ENCODE measurements around the gene ARID5B.

The ARID5B gene

DNA sequence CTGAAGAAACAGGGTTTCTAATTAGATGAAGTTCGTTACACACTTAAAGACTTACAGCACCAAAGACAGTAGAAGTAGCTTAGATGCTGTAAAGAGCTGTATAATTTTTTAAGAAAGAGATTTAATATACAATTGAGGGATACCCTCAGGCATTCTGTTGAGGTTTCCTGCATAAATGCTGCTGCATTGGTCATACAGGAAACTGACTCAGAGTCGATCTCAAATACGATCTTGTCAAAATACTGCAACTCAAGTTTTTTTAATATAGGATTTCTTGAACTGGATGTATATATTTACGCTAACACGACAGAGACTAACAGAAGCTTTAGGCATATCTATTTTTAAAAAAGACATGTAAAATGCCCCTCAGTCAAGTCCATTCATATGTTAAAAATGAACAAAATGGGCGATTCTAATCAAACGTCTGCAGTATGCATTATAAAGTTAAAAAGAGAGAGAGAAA, 2.4 kb upstream of the ARID5B start:
- Histone ChIP-seq H3K27ac (ENCODE audit: low read length) (no peak overlapping the region), H3K36me3 (ENCODE audit: control insufficient read depth in 2 of 2, insufficient read depth in 2 of 2, low read length in 2 of 2) (no peaks in the 10 kb centered on the region), H3K4me1 (ENCODE audit: control insufficient read depth, insufficient read depth, low read length) (peaks cover 18% of the 10 kb centered on the region), H3K27me3 (ENCODE audit: control insufficient read depth in 1 of 2, insufficient read depth in 2 of 2, low read length in 2 of 2) (no peaks in the 10 kb centered on the region), H3K9me3 (ENCODE audit: control insufficient read depth in 2 of 2, low read length in 2 of 2) (no peaks in the 10 kb centered on the region), H3K9ac (ENCODE audit: low read length in 2 of 2) (no peak overlapping the region), H3K4me3 (ENCODE audit: low read length in 2 of 2) (no peak overlapping the region)

GRCh38 chr10:61899663-61899996, 1.9 kb upstream of the ARID5B start:
- Histone ChIP-seq H3K27me3 (ENCODE audit: control insufficient read depth in 1 of 2, insufficient read depth in 2 of 2, low read length in 2 of 2) (no peaks in the 10 kb centered on the region), H3K4me3 (ENCODE audit: low read length in 2 of 2) (peak overlapping the region; percentile 92 to 95), H3K36me3 (ENCODE audit: control insufficient read depth in 2 of 2, insufficient read depth in 2 of 2, low read length in 2 of 2) (no peaks in the 10 kb centered on the region), H3K27ac (ENCODE audit: low read length) (no peak overlapping the region), H3K4me1 (ENCODE audit: control insufficient read depth, insufficient read depth, low read length) (peaks cover 20% of the 10 kb centered on the region), H3K9ac (ENCODE audit: low read length in 2 of 2) (peak overlapping the region; percentile 17 to 60), H3K9me3 (ENCODE audit: control insufficient read depth in 2 of 2, low read length in 2 of 2) (no peaks in the 10 kb centered on the region)

DNA sequence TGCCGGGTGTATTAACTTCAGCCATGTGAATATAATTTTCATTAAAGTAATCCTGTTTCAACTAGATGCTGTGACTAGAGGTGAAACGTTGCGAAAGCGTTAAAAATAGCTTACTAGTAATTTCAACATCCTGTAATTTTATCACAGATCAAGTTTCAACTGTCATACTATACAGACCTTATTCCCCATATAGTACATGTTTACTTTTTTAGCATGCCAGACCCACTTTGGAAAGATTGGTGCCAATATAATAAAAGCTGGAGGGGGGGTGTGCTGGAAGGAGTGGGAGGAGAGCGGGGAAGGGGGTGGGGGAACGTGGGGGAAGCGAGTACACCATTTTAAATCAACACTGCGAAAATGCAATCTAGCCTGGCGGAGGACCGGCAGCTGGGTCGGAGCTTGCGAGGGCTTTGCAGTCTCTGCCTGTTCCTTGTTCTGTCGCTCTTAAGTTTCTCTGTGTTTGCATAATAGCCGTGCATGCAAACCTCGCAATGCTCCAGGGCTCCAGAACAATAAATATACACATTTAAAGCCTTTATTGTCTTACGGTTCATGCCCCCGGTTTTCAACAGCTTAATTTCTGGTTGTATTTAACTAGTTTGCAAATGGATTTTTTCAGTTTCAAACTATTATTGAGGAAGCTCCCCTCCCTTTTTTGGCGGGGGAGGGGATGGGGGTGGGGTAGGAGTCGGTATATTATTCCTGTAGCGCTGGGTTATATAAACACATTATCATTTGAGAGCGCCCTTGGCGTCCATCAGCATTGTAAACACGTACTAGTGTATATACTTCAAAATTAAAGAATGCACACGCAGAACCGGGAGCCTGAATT, 1.3 kb upstream of the ARID5B start:
- peak overlapping the region; percentile 92 to 95 for H3K4me3 ChIP-seq (ENCODE audit: low read length in 2 of 2)
- peak overlapping the region; percentile 17 to 60 for H3K9ac ChIP-seq (ENCODE audit: low read length in 2 of 2)
- peaks cover 20% of the 10 kb centered on the region for H3K4me1 ChIP-seq (ENCODE audit: control insufficient read depth, insufficient read depth, low read length)
- H3K36me3 ChIP-seq (ENCODE audit: control insufficient read depth in 2 of 2, insufficient read depth in 2 of 2, low read length in 2 of 2), result no peaks in the 10 kb centered on the region
- H3K27ac ChIP-seq (ENCODE audit: low read length), result peak overlapping the region; percentile 18
- H3K27me3 ChIP-seq (ENCODE audit: control insufficient read depth in 1 of 2, insufficient read depth in 2 of 2, low read length in 2 of 2), result no peaks in the 10 kb centered on the region
- no peaks in the 10 kb centered on the region for H3K9me3 ChIP-seq (ENCODE audit: control insufficient read depth in 2 of 2, low read length in 2 of 2)

DNA sequence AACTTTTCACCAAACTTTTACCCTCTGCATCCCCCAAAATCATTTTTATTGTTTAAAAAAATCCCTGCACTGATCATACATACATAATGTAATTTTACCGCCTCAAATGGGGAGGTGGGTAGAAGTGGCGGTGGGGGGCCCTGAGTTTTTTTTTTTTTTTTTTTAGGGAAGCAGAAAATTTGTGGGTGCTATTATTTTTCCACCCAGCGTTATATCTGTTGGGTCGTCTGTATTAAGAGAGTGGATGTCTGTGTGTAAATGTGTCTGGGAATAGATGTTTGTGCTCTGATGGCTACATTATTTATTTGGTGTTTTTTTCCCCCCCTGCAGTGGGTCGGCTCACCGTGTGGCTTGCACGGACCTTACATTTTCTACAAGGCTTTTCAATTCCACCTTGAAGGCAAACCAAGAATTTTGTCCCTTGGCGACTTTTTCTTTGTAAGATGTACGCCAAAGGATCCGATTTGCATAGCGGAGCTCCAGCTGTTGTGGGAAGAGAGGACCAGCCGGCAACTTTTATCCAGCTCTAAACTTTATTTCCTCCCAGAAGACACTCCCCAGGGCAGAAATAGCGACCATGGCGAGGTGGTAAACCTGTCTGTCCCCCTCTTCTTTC, 438 bp downstream of the ARID5B start:
- H3K9me3 ChIP-seq (ENCODE audit: control insufficient read depth in 2 of 2, low read length in 2 of 2), result no peaks in the 10 kb centered on the region
- H3K9ac ChIP-seq (ENCODE audit: low read length in 2 of 2), result peak overlapping the region; percentile 71 to 91

GRCh38 chr10:61902445-61903220, 1.1 kb downstream of the ARID5B start:
- Histone ChIP-seq H3K4me3 (ENCODE audit: low read length in 2 of 2) (peak overlapping the region; percentile 92 to 95), H3K9ac (ENCODE audit: low read length in 2 of 2) (peak overlapping the region; percentile 71 to 91), H3K36me3 (ENCODE audit: control insufficient read depth in 2 of 2, insufficient read depth in 2 of 2, low read length in 2 of 2) (no peaks in the 10 kb centered on the region), H3K27ac (ENCODE audit: low read length) (peak overlapping the region; percentile 67), H3K27me3 (ENCODE audit: control insufficient read depth in 1 of 2, insufficient read depth in 2 of 2, low read length in 2 of 2) (no peaks in the 10 kb centered on the region), H3K4me1 (ENCODE audit: control insufficient read depth, insufficient read depth, low read length) (peaks cover 13% of the 10 kb centered on the region), H3K9me3 (ENCODE audit: control insufficient read depth in 2 of 2, low read length in 2 of 2) (no peaks in the 10 kb centered on the region)

More for the DNA sequence above, 438 bp downstream of the ARID5B start:
- Histone ChIP-seq H3K36me3 (ENCODE audit: control insufficient read depth in 2 of 2, insufficient read depth in 2 of 2, low read length in 2 of 2) (no peaks in the 10 kb centered on the region), H3K27me3 (ENCODE audit: control insufficient read depth in 1 of 2, insufficient read depth in 2 of 2, low read length in 2 of 2) (no peaks in the 10 kb centered on the region), H3K4me1 (ENCODE audit: control insufficient read depth, insufficient read depth, low read length) (peaks cover 19% of the 10 kb centered on the region), H3K27ac (ENCODE audit: low read length) (peak overlapping the region; percentile 67), H3K4me3 (ENCODE audit: low read length in 2 of 2) (peak overlapping the region; percentile 92 to 95)

- Histone ChIP-seq H3K27ac (ENCODE audit: low read length) (peak overlapping the region; percentile 87), H3K9ac (ENCODE audit: low read length in 2 of 2) (peak overlapping the region; percentile 91 to 93), H3K27me3 (ENCODE audit: control insufficient read depth in 1 of 2, insufficient read depth in 2 of 2, low read length in 2 of 2) (no peaks in the 10 kb centered on the region), H3K9me3 (ENCODE audit: control insufficient read depth in 2 of 2, low read length in 2 of 2) (no peaks in the 10 kb centered on the region), H3K36me3 (ENCODE audit: control insufficient read depth in 2 of 2, insufficient read depth in 2 of 2, low read length in 2 of 2) (no peaks in the 10 kb centered on the region), H3K4me3 (ENCODE audit: low read length in 2 of 2) (peak overlapping the region; percentile 92 to 95), H3K4me1 (ENCODE audit: control insufficient read depth, insufficient read depth, low read length) (peaks cover 9% of the 10 kb centered on the region)
These were observed 1.9 kb downstream of the ARID5B start for GRCh38 chr10:61903221-61903927.

DNA sequence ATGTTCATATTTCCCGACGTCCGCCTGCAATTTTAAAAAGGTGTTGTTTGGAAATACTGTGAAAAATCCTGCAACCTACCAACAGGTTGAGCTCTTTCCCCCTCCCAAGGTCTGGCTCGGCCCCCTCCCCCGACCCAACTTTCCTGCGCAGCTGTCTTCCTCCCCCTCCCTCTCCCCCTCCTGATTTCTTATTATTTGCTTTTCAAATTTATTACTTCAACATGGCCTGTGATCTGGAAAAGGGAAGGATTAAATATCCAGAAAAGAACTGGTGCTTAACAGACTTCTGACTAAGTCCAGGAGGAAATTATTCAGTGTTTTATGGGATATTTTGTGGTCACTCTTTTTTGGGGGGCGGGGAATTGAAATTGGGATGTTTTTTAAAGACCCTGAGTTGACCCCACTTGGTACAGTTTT, 2.4 kb downstream of the ARID5B start:
- H3K9ac ChIP-seq (ENCODE audit: low read length in 2 of 2), result peak overlapping the region in 1 of 2 donors; percentile 91
- H3K9me3 ChIP-seq (ENCODE audit: control insufficient read depth in 2 of 2, low read length in 2 of 2), result no peaks in the 10 kb centered on the region
- peak overlapping the region; percentile 87 for H3K27ac ChIP-seq (ENCODE audit: low read length)
- H3K27me3 ChIP-seq (ENCODE audit: control insufficient read depth in 1 of 2, insufficient read depth in 2 of 2, low read length in 2 of 2), result no peaks in the 10 kb centered on the region
- peaks cover 9% of the 10 kb centered on the region for H3K4me1 ChIP-seq (ENCODE audit: control insufficient read depth, insufficient read depth, low read length)
- peak overlapping the region; percentile 92 to 95 for H3K4me3 ChIP-seq (ENCODE audit: low read length in 2 of 2)
- H3K36me3 ChIP-seq (ENCODE audit: control insufficient read depth in 2 of 2, insufficient read depth in 2 of 2, low read length in 2 of 2), result no peaks in the 10 kb centered on the region

GRCh38 chr10:61904733-61905725, 3.5 kb downstream of the ARID5B start:
- Histone ChIP-seq H3K27ac (ENCODE audit: low read length) (no peak overlapping the region), H3K27me3 (ENCODE audit: control insufficient read depth in 1 of 2, insufficient read depth in 2 of 2, low read length in 2 of 2) (no peaks in the 10 kb centered on the region), H3K9me3 (ENCODE audit: control insufficient read depth in 2 of 2, low read length in 2 of 2) (no peaks in the 10 kb centered on the region), H3K9ac (ENCODE audit: low read length in 2 of 2) (no peak overlapping the region), H3K4me3 (ENCODE audit: low read length in 2 of 2) (no peak overlapping the region), H3K4me1 (ENCODE audit: control insufficient read depth, insufficient read depth, low read length) (peaks cover 5% of the 10 kb centered on the region), H3K36me3 (ENCODE audit: control insufficient read depth in 2 of 2, insufficient read depth in 2 of 2, low read length in 2 of 2) (no peaks in the 10 kb centered on the region)

DNA sequence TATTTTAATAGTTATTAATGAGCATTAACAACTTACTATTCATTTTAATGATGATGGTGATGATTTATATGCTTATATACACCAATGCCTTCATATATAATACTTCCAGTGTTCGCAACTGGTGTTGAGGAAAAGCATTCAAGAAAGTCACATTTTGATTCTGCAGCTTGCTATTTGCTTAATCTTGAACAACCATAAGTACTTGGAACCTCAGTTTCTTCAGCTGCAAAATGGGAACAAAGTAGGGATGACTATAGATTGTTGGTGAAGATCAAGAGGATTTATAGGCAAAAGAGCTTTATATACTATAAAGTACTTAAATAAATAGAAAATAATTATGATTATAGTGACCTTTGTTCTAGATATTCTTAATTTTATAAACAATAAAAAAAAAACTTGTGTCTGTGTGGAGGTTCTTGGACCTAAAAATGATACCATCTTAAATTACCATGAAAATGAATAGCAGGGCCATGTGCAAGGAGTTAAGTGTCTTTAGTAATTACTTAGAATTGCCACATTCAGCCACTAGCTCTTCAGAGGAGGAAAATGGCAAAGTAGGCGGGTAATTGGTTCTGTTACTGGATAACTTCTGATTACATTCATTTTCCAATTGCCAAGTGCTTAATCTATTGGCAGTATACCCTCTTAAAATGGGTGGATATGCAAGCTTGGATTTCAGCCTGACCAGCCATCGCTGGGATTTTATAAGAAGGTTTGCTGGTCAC, 4.5 kb downstream of the ARID5B start:
- Histone ChIP-seq H3K27me3 (ENCODE audit: control insufficient read depth in 1 of 2, insufficient read depth in 2 of 2, low read length in 2 of 2) (no peaks in the 10 kb centered on the region), H3K4me3 (ENCODE audit: low read length in 2 of 2) (no peak overlapping the region), H3K9me3 (ENCODE audit: control insufficient read depth in 2 of 2, low read length in 2 of 2) (no peaks in the 10 kb centered on the region), H3K4me1 (ENCODE audit: control insufficient read depth, insufficient read depth, low read length) (peaks cover 5% of the 10 kb centered on the region), H3K27ac (ENCODE audit: low read length) (no peak overlapping the region), H3K9ac (ENCODE audit: low read length in 2 of 2) (no peak overlapping the region), H3K36me3 (ENCODE audit: control insufficient read depth in 2 of 2, insufficient read depth in 2 of 2, low read length in 2 of 2) (no peaks in the 10 kb centered on the region)
